ENCODE measurements around the gene HES4. TPM values are rescaled to one million over a fixed set of nuclear protein-coding genes. Genes with fewer than 3 reads are reported as not detected.

The HES4 gene
- total and polyA plus RNA-seq, 2 of the 13 experiments (the other 11 are each of a cell fraction or from before 2014, with no cell fraction given) = 8.8 to 10.6 TPM

- TF ChIP-seq, protein P1, sequence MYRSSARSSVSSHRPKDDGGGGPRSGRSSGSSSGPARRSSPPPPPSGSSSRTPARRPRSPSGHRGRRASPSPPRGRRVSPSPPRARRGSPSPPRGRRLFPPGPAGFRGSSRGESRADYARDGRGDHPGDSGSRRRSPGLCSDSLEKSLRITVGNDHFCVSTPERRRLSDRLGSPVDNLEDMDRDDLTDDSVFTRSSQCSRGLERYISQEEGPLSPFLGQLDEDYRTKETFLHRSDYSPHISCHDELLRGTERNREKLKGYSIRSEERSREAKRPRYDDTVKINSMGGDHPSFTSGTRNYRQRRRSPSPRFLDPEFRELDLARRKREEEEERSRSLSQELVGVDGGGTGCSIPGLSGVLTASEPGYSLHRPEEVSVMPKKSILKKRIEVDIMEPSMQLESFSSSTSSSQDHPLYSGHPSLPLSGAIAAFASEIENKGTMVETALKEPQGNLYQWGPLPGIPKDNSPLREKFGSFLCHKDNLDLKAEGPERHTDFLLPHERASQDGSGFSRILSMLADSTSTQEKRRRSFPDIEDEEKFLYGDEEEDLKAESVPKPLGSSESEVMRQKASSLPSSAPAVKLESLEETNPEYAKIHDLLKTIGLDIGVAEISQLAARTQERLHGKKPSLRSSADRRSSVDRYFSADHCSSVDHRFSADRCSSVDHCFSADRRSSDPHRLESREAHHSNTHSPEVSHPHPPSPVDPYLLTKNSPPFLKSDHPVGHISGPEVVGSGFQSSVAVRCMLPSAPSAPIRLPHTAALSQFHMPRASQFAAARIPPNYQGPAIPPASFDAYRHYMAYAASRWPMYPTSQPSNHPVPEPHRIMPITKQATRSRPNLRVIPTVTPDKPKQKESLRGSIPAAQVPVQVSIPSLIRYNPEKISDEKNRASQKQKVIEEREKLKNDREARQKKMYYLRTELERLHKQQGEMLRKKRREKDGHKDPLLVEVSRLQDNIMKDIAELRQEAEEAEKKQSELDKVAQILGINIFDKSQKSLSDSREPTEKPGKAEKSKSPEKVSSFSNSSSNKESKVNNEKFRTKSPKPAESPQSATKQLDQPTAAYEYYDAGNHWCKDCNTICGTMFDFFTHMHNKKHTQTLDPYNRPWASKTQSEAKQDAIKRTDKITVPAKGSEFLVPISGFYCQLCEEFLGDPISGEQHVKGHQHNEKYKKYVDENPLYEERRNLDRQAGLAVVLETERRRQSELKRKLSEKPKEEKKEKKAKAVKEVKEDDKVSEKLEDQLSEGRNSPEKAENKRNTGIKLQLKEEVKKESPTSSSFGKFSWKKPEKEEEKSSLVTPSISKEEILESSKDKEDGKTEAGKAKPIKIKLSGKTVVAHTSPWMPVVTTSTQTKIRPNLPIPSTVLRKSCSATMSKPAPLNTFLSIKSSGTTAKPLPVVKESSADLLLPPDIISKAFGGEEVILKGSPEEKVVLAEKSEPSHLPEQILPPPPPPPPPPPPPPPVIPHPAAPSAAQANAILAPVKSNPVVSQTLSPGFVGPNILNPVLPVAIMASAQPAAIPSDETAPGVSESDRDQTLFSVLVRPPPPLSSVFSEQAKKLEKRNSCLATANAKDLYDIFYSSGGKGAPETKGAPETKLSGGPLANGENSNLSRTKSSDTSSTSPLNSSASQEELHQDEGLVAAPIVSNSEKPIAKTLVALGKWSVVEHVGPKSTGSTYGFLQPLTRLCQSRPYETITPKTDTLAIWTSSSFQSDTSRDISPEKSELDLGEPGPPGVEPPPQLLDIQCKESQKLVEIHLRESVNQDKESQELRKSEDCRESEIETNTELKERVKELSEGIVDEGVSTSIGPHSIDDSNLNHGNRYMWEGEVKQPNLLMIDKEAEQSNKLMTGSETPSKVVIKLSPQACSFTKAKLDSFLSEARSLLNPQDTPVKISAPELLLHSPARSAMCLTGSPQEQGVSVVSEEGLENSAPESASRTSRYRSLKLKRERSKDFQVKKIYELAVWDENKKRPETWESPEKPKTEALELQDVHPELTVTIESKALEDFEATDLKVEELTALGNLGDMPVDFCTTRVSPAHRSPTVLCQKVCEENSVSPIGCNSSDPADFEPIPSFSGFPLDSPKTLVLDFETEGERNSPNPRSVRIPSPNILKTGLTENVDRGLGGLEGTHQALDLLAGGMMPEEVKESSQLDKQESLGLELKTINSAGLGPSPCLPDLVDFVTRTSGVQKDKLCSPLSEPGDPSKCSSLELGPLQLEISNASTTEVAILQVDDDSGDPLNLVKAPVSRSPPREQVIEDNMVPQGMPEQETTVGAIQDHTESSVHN (CRISPR knock-in tag; IDR thresholded peaks at IDR 0.05) = peak; percentile 34; the same call in 1 of the 2 replicates
- no peak; the same call in 1 of the 2 replicates for TF ChIP-seq ZNF160 (CRISPR knock-in tag; IDR thresholded peaks at IDR 0.05)
- peak; percentile 95; the same call in 1 of the 2 replicates for TF ChIP-seq BRD4 (CRISPR knock-in tag; IDR thresholded peaks at IDR 0.05)
- no peak for TF ChIP-seq SIX1 (CRISPR knock-in tag; IDR thresholded peaks at IDR 0.05; ENCODE audit: borderline replicate concordance)
- TF ChIP-seq ZNF670 (CRISPR knock-in tag; IDR thresholded peaks at IDR 0.05; ENCODE audit: borderline replicate concordance) = peak; percentile 58; the same call in 1 of the 2 replicates
- TF ChIP-seq SSRP1 (CRISPR knock-in tag; IDR thresholded peaks at IDR 0.05) = no peak; the same call in 1 of the 2 replicates
- peak; percentile 73; the same call in 1 of the 2 replicates for TF ChIP-seq ZNF782 (CRISPR knock-in tag; IDR thresholded peaks at IDR 0.05; ENCODE audit: borderline replicate concordance)
- TF ChIP-seq EZH2 (conservative IDR thresholded peaks at IDR 0.05; ENCODE audit: low read depth, low read length) = no peak
- TF ChIP-seq, protein P2, sequence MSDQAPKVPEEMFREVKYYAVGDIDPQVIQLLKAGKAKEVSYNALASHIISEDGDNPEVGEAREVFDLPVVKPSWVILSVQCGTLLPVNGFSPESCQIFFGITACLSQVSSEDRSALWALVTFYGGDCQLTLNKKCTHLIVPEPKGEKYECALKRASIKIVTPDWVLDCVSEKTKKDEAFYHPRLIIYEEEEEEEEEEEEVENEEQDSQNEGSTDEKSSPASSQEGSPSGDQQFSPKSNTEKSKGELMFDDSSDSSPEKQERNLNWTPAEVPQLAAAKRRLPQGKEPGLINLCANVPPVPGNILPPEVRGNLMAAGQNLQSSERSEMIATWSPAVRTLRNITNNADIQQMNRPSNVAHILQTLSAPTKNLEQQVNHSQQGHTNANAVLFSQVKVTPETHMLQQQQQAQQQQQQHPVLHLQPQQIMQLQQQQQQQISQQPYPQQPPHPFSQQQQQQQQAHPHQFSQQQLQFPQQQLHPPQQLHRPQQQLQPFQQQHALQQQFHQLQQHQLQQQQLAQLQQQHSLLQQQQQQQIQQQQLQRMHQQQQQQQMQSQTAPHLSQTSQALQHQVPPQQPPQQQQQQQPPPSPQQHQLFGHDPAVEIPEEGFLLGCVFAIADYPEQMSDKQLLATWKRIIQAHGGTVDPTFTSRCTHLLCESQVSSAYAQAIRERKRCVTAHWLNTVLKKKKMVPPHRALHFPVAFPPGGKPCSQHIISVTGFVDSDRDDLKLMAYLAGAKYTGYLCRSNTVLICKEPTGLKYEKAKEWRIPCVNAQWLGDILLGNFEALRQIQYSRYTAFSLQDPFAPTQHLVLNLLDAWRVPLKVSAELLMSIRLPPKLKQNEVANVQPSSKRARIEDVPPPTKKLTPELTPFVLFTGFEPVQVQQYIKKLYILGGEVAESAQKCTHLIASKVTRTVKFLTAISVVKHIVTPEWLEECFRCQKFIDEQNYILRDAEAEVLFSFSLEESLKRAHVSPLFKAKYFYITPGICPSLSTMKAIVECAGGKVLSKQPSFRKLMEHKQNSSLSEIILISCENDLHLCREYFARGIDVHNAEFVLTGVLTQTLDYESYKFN (CRISPR knock-in tag; conservative IDR thresholded peaks at IDR 0.05) = peak; percentile 47
- peak; percentile 65 for TF ChIP-seq SALL1 (CRISPR knock-in tag; IDR thresholded peaks at IDR 0.05)
- no peak for TF ChIP-seq NFATC3 (CRISPR knock-in tag; IDR thresholded peaks at IDR 0.05)
- peak; percentile 59 for TF ChIP-seq HNRNPK (IDR thresholded peaks at IDR 0.05; ENCODE audit: low read depth, low read length, poor library complexity, severe bottlenecking)
Measured at GRCh38 chr1:1000357-1001056, 610 bp upstream of the HES4 start (continued).

All from HepG2 (cell line).